AG09309 (cell line): ENCODE measurements around the gene EEF1AKMT3.

Experiments
- DNase-seq: peaks from one replicate; pipeline ENCODE4 v3.0.0-alpha.2; 2010; ENCODE audit warnings: low read depth
- H3K4me3 ChIP-seq: 2 replicates; pipeline ENCODE4 v1.5.1; 2011; ENCODE audit warnings: mild to moderate bottlenecking, low read depth, low read length, moderate library complexity; ENCODE audit not compliant: control insufficient read depth
- CTCF ChIP-seq: IDR thresholded peaks from 2 replicates; pipeline ENCODE4 v1.5.1; 2011; ENCODE audit warnings: mild to moderate bottlenecking, low read depth, low read length, inconsistent platforms; ENCODE audit not compliant: insufficient read depth, control insufficient read depth; ENCODE audit errors: missing control alignments

The EEF1AKMT3 gene

GRCh38 chr12:57725851-57726150 is 46.6 kb upstream of the EEF1AKMT3 start:
- DNase-seq, result no peak
- TF ChIP-seq CTCF, result no peak
- H3K4me3 ChIP-seq, result peak overlapping the region; percentile 97

DNA sequence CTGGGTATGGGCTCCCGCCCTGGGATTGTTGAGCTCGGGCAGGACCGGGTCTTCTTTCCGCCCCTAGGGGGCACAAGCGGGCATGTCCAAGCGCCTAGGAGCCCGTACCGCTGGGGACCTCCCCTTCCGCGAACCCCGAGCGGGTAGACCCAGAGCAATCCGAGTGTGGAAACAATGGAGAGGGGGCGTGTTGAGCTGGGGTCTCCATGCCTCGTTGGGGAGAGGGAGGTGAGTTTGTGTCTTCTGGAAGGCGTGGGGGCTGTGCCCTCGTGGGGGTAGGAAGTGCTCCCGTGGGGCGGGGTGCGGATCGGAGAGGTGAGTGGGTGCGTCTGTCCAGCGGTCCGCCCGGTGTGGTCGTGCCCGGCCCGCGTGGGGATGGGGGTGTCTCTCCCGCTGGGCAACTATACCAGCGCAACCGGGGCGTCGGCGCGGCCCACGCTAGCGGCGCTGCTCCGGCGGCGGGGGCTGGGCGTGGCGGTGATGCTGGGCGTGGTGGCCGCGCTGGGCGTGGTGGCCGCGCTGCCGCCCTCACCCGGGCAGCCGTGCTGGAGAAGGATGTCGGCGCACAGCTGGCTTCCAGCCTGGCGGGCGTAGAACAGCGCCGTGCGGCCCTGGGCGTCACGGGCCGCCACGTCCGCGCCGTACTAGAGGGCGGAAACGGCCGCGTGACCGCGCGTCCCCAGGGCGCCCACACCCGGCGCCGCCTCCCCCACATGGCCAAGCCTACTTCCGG is 46.1 kb upstream of the EEF1AKMT3 start:
- H3K4me3 ChIP-seq, result peak overlapping the region; percentile 97
- peak; percentile 94 for TF ChIP-seq CTCF
- peak; percentile 44 for DNase-seq

- no peak for DNase-seq
- peak; percentile 52 for TF ChIP-seq CTCF
- H3K4me3 ChIP-seq, result peak overlapping the region; percentile 97
These were observed 45.3 kb upstream of the EEF1AKMT3 start for GRCh38 chr12:57726884-57727757.

GRCh38 chr12:57727758-57728395 is 44.5 kb upstream of the EEF1AKMT3 start:
- TF ChIP-seq CTCF, result no peak
- DNase-seq, result no peak
- no peak overlapping the region for H3K4me3 ChIP-seq

GRCh38 chr12:57729321-57729844 is 43.0 kb upstream of the EEF1AKMT3 start:
- no peak for TF ChIP-seq CTCF
- H3K4me3 ChIP-seq, result no peak overlapping the region
- no peak for DNase-seq

- no peak for TF ChIP-seq CTCF
- no peak for DNase-seq
- no peak overlapping the region for H3K4me3 ChIP-seq
These were observed 41.9 kb upstream of the EEF1AKMT3 start for GRCh38 chr12:57730336-57731067.
